ENCODE results near the gene NCF2. TPM values are rescaled to one million over a fixed set of nuclear protein-coding genes. Genes with fewer than 3 reads are reported as not detected.
A peak's percentile ranks its signal among the peaks of the same experiment; 100 is the strongest.

Gene NCF2
- total and polyA plus RNA-seq, 2 donors (not counting 1 experiment from before 2014, with no cell fraction given), result 9.9 to 10.5 TPM

DNA sequence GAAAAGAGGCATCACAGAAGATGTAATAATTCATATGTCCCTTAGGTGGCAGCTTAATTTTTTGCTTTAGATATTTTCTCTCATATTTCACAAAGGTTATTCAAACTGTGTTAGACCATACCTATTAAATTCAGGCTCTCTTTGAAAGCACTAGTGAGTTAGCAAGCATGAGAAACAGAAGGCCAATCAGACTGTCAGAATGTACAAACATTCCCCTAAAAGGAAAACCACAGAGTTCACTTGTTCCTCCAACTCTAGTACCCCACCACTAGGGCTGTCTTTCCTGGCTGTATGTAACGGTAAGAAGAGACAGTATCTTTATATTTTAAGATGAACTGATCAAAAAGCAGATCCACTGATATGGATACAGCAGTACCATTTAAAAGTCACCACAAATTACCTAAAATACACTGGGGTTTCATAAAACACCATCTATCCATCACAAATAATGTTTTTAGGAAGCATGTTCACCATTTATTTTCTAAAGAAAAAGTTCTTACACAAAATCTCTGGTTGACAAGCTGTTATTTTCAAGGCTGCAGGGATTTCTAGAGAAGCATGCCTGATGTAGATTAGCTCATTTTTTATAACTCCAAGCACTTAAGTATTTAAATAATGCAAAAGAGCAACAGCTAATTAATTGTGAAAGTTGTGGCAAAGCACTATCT is 43.6 kb upstream of the NCF2 start:
- H3K27me3 ChIP-seq (replicated peaks in 1 of 4; ENCODE audit: control extremely low read depth in 1 of 4, control insufficient read depth in 3 of 4, insufficient read depth in 4 of 4, low read length in 3 of 4), result no peaks in the 10 kb centered on the region
- ATAC-seq (ENCODE audit: low read depth) (no peak), DNase-seq (peak; percentile 64)
- peaks cover 15 to 38% of the 10 kb centered on the region in 2 experiments for H3K36me3 ChIP-seq (replicated peaks in 1 of 2; ENCODE audit: control extremely low read depth in 1 of 2, control insufficient read depth in 1 of 2, extremely low read depth in 1 of 2, insufficient read depth in 2 of 2, low read length in 1 of 2)
- peak overlapping the region; percentile 13 for H2AFZ ChIP-seq (ENCODE audit: insufficient read depth, low read depth, low read length, poor library complexity, severe bottlenecking)
- H3K4me1 Mint-ChIP-seq, result peaks cover 48% of the 10 kb centered on the region
- CTCF ChIA-PET, result interaction anchor here (1.0 to 2.7 kb wide), 14 partner anchors 8 to 282 kb away, joined by 3 to 12 read pairs (median 7); partner anchors contain the start of gene NCF2
- H3K9ac ChIP-seq (ENCODE audit: low read length), result peak overlapping the region; percentile 89
- peak overlapping the region; percentile 59 for H3K27ac Mint-ChIP-seq
- POLR2A ChIA-PET, result interaction anchor here (1.4 to 1.6 kb wide), 2 partner anchors 43 to 162 kb away, joined by 4 read pairs; partner anchors contain the start of gene NCF2
- H3K4me1 ChIP-seq (ENCODE audit: control insufficient read depth in 2 of 2, insufficient read depth in 2 of 2, low read length in 2 of 2), result peaks cover 20 to 34% of the 10 kb centered on the region in 2 donors
- TF ChIP-seq, protein P1, sequence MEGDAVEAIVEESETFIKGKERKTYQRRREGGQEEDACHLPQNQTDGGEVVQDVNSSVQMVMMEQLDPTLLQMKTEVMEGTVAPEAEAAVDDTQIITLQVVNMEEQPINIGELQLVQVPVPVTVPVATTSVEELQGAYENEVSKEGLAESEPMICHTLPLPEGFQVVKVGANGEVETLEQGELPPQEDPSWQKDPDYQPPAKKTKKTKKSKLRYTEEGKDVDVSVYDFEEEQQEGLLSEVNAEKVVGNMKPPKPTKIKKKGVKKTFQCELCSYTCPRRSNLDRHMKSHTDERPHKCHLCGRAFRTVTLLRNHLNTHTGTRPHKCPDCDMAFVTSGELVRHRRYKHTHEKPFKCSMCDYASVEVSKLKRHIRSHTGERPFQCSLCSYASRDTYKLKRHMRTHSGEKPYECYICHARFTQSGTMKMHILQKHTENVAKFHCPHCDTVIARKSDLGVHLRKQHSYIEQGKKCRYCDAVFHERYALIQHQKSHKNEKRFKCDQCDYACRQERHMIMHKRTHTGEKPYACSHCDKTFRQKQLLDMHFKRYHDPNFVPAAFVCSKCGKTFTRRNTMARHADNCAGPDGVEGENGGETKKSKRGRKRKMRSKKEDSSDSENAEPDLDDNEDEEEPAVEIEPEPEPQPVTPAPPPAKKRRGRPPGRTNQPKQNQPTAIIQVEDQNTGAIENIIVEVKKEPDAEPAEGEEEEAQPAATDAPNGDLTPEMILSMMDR (IDR thresholded peaks at IDR 0.05), result peak; percentile 86
- TF ChIP-seq EZH2 (IDR thresholded peaks at IDR 0.05; ENCODE audit: borderline replicate concordance, insufficient read depth, low read depth, low read length, poor library complexity, severe bottlenecking), result no peak
- H3K27ac ChIP-seq (ENCODE audit: low read length in 2 of 2), result peak overlapping the region in 1 of 2 donors; percentile 80
- H3K9me3 ChIP-seq (ENCODE audit: control extremely low read depth in 1 of 3, control insufficient read depth in 2 of 3, insufficient read depth in 1 of 3, low read length in 2 of 3), result no peaks in the 10 kb centered on the region
- peak overlapping the region; percentile 15 to 95 (median 83) for H3K4me3 ChIP-seq (ENCODE audit: control extremely low read depth in 1 of 5, extremely low read depth in 1 of 5, insufficient read depth in 1 of 5, low read depth in 2 of 5, low read length in 4 of 5)
- peaks cover 30% of the 10 kb centered on the region for H4K20me1 ChIP-seq (ENCODE audit: control insufficient read depth, insufficient read depth, low read length, poor library complexity, severe bottlenecking)
- no peaks in the 10 kb centered on the region for H3K27me3 Mint-ChIP-seq
- intact Hi-C loops (cut with micrococcal nuclease), result loop anchor here (1.0 to 10.0 kb wide), 2 partner anchors 11 to 1121 kb away; partner anchors contain the start of gene EDEM3
- peak overlapping the region; percentile 94 for H3K4me2 ChIP-seq (replicated peaks; ENCODE audit: low read depth, low read length, poor library complexity, severe bottlenecking)
- H3K4me3 Mint-ChIP-seq, result peak overlapping the region; percentile 100
- peaks cover 50% of the 10 kb centered on the region for H3K79me2 ChIP-seq (ENCODE audit: control insufficient read depth, insufficient read depth, low read length)
- H3K9me3 Mint-ChIP-seq (ENCODE audit: insufficient read depth), result no peaks in the 10 kb centered on the region
- no CpG with 5 or more reads among the region's 1 CpG for WGBS (ENCODE audit: insufficient coverage)

DNA sequence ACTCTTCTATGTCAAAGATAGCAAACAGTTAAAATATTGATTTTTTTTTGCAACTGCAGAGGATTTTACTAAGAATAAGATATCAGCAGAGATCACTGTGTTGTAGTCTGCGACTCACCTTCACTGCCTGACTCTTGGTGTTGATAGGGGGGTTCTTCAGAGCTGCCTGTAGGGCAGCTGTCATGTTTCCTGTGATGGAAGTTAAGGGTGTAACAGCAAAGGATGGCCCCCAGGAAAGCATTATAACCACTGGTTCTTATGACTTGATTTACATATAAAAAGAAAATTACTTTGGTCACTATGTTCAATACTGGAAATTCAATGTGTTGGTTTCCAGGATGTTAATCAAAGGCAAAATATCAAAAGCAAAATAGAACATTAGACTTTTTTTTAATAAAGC is 42.7 kb upstream of the NCF2 start:
- no peak overlapping the region for H3K27ac Mint-ChIP-seq
- H3K4me2 ChIP-seq (replicated peaks; ENCODE audit: low read depth, low read length, poor library complexity, severe bottlenecking), result peak overlapping the region; percentile 94
- peak overlapping the region in 1 of 2 donors; percentile 40 for H3K27ac ChIP-seq (ENCODE audit: low read length in 2 of 2)
- POLR2A ChIA-PET, result no interaction called here
- peaks cover 20 to 34% of the 10 kb centered on the region in 2 donors for H3K4me1 ChIP-seq (ENCODE audit: control insufficient read depth in 2 of 2, insufficient read depth in 2 of 2, low read length in 2 of 2)
- 50% methylated on average over 1 of the region's 1 CpG for WGBS (ENCODE audit: insufficient coverage)
- no peak for ATAC-seq (ENCODE audit: low read depth)
- intact Hi-C loops (cut with micrococcal nuclease), result loop anchor here (1.0 to 10.0 kb wide), 2 partner anchors 10 to 1122 kb away; partner anchors contain the start of gene EDEM3
- no peak overlapping the region for H2AFZ ChIP-seq (ENCODE audit: insufficient read depth, low read depth, low read length, poor library complexity, severe bottlenecking)
- peak overlapping the region; percentile 100 for H3K4me3 Mint-ChIP-seq
- peaks cover 52% of the 10 kb centered on the region for H3K4me1 Mint-ChIP-seq
- peaks cover 36% of the 10 kb centered on the region for H4K20me1 ChIP-seq (ENCODE audit: control insufficient read depth, insufficient read depth, low read length, poor library complexity, severe bottlenecking)
- H3K9ac ChIP-seq (ENCODE audit: low read length), result peak overlapping the region; percentile 89
- no peaks in the 10 kb centered on the region for H3K27me3 ChIP-seq (replicated peaks in 1 of 4; ENCODE audit: control extremely low read depth in 1 of 4, control insufficient read depth in 3 of 4, insufficient read depth in 4 of 4, low read length in 3 of 4)
- CTCF ChIA-PET, result interaction anchor here (1.0 to 2.7 kb wide), 10 partner anchors 7 to 283 kb away, joined by 3 to 12 read pairs (median 7); no protein-coding TSS in a partner anchor
- H3K36me3 ChIP-seq (replicated peaks in 1 of 2; ENCODE audit: control extremely low read depth in 1 of 2, control insufficient read depth in 1 of 2, extremely low read depth in 1 of 2, insufficient read depth in 2 of 2, low read length in 1 of 2), result peaks cover 17 to 46% of the 10 kb centered on the region in 2 experiments
- TF ChIP-seq EZH2 (IDR thresholded peaks at IDR 0.05; ENCODE audit: borderline replicate concordance, insufficient read depth, low read depth, low read length, poor library complexity, severe bottlenecking), result no peak
- TF ChIP-seq, protein P1 (IDR thresholded peaks at IDR 0.05), result no peak
- peaks cover 57% of the 10 kb centered on the region for H3K79me2 ChIP-seq (ENCODE audit: control insufficient read depth, insufficient read depth, low read length)
- H3K9me3 Mint-ChIP-seq (ENCODE audit: insufficient read depth), result no peaks in the 10 kb centered on the region
- no peaks in the 10 kb centered on the region for H3K27me3 Mint-ChIP-seq
- H3K4me3 ChIP-seq (ENCODE audit: control extremely low read depth in 1 of 5, extremely low read depth in 1 of 5, insufficient read depth in 1 of 5, low read depth in 2 of 5, low read length in 4 of 5), result peak overlapping the region in 2 of 5 experiments; percentile 21 to 95
- H3K9me3 ChIP-seq (ENCODE audit: control extremely low read depth in 1 of 3, control insufficient read depth in 2 of 3, insufficient read depth in 1 of 3, low read length in 2 of 3), result no peaks in the 10 kb centered on the region
- DNase-seq, result no peak

All from B cell (primary cell).